NCI-H1417 treated with DMSO at 0.1 percent for 48 hours (cell line): ENCODE measurements around the gene BPIFA1.

Experiments used
- DNase-seq: peaks from one replicate; lab custom pipeline; 2025; lab: John Stamatoyannopoulos, UW

BPIFA1 gene

GRCh38 chr20:33240923-33241322 lies 5.1 kb downstream of the BPIFA1 start:
- no peak for DNase-seq

DNA sequence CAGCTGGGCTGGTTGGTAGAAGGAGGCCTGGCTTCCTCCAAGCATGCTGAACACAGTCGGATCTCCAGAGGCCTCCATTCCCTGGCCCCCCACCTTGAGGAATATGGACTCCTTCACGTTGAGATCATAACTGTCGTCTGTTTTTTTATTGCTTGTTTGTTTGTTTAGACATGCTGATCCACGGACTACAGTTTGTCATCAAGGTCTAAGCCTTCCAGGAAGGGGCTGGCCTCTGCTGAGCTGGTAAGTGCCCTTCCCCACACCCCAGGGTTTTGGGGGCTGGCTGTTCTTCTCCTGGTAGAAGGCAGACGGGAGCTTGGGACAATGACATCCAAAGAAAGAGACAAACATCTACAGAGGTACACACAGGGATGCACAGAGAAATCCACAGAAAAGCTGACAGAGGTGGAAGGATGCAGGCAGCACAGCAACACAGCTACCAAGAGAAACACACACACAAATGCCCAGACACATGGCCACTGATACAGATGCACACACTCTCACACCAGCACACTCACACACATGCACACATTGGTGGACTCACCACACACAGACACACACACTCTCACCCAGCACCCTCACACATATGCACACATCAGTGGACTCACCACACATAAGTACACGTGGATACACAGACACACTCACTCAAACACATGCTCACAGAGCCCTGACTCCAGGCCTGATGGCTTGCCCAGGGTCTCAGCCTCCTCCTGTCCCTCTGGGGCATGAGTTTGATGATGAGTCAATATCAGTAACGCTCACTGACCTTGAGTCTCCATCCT lies 6.7 kb downstream of the BPIFA1 start:
- no peak for DNase-seq

GRCh38 chr20:33246077-33246476 lies 10.3 kb downstream of the BPIFA1 start:
- DNase-seq = no peak

DNA sequence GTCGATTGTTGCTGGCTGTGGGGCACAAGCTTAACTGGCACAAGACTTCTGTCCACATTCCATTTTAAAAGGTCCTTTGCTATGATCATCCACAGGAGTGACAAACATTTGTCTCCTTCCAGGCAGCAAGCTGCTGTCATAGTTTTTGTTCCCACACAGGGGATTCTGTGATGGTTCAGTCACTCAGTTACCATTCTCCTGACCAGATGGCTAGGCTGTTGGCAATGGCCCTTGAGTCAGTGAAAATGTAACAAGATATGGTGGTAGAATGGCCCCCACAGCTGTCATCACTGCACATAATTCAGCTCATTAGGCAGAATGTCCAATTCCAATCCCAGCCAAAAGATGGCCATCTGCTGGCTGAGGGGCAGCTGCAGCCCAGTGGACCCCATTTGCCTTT lies 13.7 kb downstream of the BPIFA1 start:
- no peak for DNase-seq

DNA sequence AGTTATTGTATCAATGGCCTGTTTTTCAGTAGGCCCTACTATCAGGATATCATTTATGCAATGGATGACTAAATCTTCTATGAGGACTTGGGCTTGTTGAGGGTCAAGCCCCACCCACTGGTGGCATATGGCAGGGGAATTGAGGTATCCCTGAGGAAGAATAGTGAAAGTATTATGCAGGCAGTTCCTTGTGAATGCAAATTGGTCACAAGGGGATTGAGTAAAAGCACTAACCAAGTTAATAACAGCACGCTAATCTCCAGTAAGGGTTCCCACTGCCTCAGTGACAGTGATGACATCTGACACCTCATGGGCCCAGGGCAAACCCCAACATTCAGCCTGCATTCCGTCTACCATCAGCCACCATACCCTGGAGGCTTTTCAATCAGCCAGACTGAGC lies 14.9 kb downstream of the BPIFA1 start:
- no peak for DNase-seq

- no peak for DNase-seq
Observed at GRCh38 chr20:33251496-33251895, 15.7 kb downstream of the BPIFA1 start.

GRCh38 chr20:33252460-33252859 lies 16.7 kb downstream of the BPIFA1 start:
- DNase-seq = no peak

- no peak for DNase-seq
Observed at GRCh38 chr20:33255005-33255404, 19.2 kb downstream of the BPIFA1 start.

DNA sequence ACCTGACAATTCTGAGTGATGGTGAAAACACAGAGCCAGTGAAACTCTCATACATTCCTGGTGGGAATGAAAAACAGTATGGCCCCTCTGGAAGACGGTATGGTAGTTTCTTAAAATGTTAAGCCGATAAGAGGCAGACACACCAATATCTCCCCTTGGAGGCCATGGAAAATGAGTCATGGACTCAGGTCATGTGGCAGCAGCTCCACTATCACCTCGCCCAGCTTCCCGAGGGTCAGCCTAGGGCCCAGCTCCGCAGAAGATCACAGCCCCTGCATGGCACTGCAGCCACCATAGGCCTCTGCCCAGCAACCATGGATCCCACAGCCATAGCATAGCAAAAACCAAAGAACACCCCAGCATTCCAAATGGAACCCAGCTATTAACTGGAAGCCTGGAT lies 21.4 kb downstream of the BPIFA1 start:
- no peak for DNase-seq

- no peak for DNase-seq
Observed at GRCh38 chr20:33259371-33259770, 23.6 kb downstream of the BPIFA1 start.

DNA sequence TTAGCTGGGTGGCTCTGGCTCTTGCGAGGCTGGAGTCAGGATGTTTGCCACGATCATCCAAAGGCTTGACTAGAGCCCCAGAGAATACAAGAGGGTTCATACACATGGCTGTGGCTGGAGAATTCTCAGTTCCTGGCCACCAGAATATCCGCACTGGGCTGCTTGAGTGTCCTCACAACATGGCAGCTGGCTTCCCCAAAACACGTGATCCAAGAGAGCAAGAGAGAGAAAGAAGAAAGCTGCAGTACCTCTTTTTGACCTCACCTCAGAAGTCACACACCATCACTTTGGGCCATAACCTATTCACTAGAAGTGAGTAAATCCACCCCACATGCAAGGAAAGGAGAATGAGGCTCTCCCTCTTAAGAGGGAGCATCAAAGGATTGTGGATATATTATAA lies 25.7 kb downstream of the BPIFA1 start:
- DNase-seq = no peak

- no peak for DNase-seq
Observed at GRCh38 chr20:33262658-33263065, 26.9 kb downstream of the BPIFA1 start.

- no peak for DNase-seq
Observed at GRCh38 chr20:33263784-33264183, 28.0 kb downstream of the BPIFA1 start.

- DNase-seq = no peak
Observed at GRCh38 chr20:33267701-33268100, 31.9 kb downstream of the BPIFA1 start.

GRCh38 chr20:33272155-33272873 lies 36.5 kb downstream of the BPIFA1 start:
- DNase-seq = no peak

DNA sequence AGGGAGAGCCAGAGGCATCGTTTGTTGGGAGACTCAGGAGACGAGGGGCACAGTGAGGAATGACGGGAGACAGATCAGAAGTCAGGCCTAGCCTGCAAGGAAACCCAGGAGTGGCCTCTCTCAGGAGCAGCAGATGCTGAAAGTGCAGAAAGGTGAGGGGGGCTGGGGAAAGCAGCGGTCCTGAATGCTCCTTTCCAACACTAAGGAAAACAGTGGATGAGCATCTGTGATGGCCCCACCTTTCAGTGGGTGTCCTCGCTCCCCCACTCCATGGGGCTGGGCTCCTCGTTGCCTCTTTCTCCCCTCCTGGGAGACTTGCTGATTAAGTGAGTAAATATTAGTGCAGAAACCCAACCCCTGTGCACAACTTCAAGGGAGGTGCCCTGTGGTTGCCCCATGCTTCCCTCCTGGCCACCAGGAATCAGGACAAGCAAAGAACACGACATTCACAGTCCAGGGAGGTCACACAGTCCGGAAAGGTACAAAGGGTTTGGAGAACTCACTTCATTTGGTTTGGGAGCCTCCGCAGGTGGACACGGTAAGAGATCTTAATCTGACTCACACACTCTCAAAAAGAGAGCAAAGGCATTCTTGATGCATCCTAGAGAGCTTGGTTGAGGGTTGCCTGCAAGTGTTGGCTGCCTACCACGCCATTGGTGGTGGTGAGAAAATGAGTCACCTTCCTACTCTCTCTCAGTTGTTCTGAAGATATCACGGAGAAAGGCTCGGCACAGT lies 37.5 kb downstream of the BPIFA1 start:
- DNase-seq = no peak

GRCh38 chr20:33275215-33275614 lies 39.4 kb downstream of the BPIFA1 start:
- DNase-seq = no peak

- DNase-seq = no peak
Observed at GRCh38 chr20:33275871-33276270, 40.1 kb downstream of the BPIFA1 start.

DNA sequence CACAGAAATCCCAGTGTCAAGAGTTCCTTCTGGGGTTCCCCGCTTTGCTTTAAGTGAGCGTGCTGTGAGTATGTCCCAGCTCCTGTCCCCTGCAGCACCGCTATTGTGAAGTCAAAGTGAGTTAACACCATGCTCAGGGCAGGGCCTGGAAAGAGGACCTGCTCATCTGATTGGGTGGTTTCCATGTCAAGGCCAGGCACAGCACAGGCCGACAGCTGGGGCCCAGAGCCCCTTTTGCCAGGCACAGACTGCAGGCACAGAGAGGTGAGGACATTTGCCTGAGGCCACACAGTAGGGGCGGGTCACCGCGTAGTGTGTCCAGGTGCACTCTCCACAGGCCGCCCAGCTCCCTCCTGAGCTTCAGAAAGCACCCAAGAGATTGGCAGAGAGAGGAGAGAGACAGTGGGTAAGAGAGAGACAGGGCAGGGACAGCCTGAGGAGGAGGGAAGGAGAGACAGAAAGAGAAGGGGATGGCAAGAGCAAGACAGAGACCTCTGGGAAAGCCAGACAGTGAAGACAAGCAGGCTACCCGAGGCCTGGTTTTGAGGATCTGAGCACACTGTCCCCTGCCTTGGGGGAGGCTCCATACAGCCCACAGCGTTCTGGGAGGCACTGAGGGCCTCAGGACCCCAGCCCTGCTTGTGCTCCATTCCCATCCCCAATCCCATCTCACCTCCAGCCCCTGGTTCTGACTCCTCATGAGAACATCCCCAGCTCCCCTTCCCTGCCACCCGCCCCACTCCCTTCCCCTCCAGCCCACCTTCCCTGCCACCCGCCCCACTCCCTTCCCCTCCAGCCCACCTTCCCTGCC lies 40.7 kb downstream of the BPIFA1 start:
- no peak for DNase-seq

DNA sequence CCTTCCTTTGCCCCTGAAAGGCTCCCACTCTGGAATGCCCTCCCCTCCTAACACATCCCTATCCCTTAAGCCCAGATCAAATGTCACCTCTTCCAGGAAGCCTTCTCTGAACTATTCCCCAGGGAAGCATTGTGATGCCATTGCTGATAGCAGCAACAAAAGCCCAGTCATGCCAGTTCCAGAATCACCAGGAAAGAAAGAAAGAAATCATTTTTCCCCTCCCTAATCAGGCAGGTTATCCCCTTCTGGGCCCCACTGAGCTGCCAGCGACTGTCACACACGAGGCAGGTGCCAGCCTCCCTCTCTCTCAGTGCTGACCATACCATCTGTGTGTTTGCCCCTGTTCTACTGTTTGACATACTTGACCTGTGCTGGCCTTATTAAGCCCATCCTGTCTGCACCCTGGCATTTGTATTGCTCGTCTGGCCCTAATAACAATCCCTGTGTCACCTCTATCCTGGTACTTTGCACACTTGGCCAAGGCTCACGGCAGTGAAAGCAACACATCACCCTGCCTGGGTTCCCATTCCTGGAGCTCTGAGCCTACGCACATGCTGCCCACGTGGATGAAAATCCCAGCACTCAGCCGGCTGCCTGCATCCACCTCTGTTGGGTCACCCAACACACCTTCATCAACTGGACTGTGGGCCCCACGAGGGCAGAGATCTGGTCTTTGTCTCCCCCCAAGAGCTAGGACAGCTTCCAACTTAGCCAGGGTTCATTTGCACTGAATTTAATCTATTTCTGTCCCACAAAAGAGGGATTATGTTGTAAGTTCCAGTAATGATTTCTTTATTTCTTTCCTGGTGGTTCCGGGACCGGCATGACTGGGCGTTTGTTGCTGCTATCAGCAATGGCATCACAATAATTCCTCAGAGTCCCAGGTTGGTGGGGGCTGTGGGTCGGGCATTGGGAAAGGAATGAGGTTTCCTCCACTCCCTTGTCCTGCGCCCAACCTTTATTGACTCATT lies 42.0 kb downstream of the BPIFA1 start:
- no peak for DNase-seq

- DNase-seq = no peak
Observed at GRCh38 chr20:33278700-33279099, 42.9 kb downstream of the BPIFA1 start.
